Tibial artery (tissue), 4 donors: ENCODE measurements around the gene ROR1.

ENCODE experiments used
- DNase-seq, 2 donors: peaks; one replicate each; pipeline ENCODE4 v3.0.0-alpha.2; 2019
- H3K27ac ChIP-seq, 2 donors: fragments of 200-600 bp; sonication (generic) in 1 of 2; 1 replicate in 1 of 2; 2 replicates in 1 of 2; pipeline ENCODE4 v1.5.1; 2018 to 2019; ENCODE audit warnings: mild to moderate bottlenecking in 1 of 2
- H3K27me3 ChIP-seq, 2 donors: fragments of 200-600 bp; sonication (generic) in 1 of 2; one replicate each; pipeline versions ENCODE4 v1.5.1 to v1.6.0; 2016 to 2019
- H3K36me3 ChIP-seq, 3 donors: fragments of 200-600 bp; sonication (generic) in 2 of 3; one replicate each; pipeline ENCODE4 v1.5.1; 2016 to 2019; ENCODE audit warnings: mild to moderate bottlenecking in 2 of 3
- H3K4me1 ChIP-seq, 4 donors: fragments of 200-600 bp; sonication (generic) in 2 of 4; 1 replicate in 3 of 4; 2 replicates in 1 of 4; pipeline ENCODE4 v1.5.1; 2016 to 2019
- H3K4me3 ChIP-seq, 2 donors: fragments of 200-600 bp; sonication (generic) in 1 of 2; 1 replicate in 1 of 2; 2 replicates in 1 of 2; pipeline ENCODE4 v1.5.1; 2018 to 2019; ENCODE audit warnings: mild to moderate bottlenecking in 2 of 2
- H3K9me3 ChIP-seq, 3 donors: fragments of 200-600 bp; sonication (generic) in 1 of 3; one replicate each; pipeline ENCODE4 v1.5.1; 2016 to 2019
- intact Hi-C: fragments of 100-400 bp; cut with DNase I; formaldehyde crosslinking; loops from one replicate; pipeline ENCODE4 v1.15.0; 2023; ENCODE audit warnings: low total_unique reads
- TF ChIP-seq, protein P1 (sequence below), 2 experiments: fragments of 200-600 bp in 1 of 2; fragments of 450-650 bp in 1 of 2; IDR thresholded peaks; one replicate each; pipeline ENCODE4 v1.5.1; 2017 to 2019; ENCODE audit warnings: antibody characterized with exemption in 2 of 2, mild to moderate bottlenecking in 1 of 2, moderate library complexity in 1 of 2

ROR1 gene

DNA sequence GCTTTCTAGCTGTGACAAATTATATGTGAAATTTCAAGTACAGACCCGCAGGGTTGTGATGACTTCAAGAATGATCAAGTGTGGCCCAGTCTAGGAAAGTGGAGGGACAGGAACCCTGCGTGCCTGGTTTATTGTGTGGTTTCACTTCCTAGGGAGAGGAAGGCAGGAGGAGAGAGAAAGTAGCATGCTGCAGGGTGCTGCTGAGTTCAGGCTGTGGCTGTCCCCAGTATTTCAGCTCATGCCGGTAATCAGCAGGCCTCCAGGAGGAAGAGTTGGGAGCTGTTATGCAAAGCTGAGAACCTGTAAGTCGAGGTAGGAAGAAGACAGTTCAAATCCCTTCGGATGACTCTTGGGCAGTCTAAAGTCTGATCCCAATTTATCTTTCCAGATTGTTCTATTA, 140.4 kb downstream of the ROR1 start:
- Histone ChIP-seq H3K4me3 (peak overlapping the region in 1 of 2 donors; percentile 13), H3K36me3 (no peaks in the 10 kb centered on the region), H3K27ac (peak overlapping the region; percentile 52 to 56), H3K27me3 (no peaks in the 10 kb centered on the region), H3K4me1 (peaks cover 0 to 87% (median 40%) of the 10 kb centered on the region in 4 donors), H3K9me3 (no peaks in the 10 kb centered on the region)
- no peak for DNase-seq
- intact Hi-C loops: loop anchor here (10.0 kb wide), 2 partner anchors 139 to 219 kb away; partner anchors contain the start of gene ROR1
- TF ChIP-seq, protein P1, sequence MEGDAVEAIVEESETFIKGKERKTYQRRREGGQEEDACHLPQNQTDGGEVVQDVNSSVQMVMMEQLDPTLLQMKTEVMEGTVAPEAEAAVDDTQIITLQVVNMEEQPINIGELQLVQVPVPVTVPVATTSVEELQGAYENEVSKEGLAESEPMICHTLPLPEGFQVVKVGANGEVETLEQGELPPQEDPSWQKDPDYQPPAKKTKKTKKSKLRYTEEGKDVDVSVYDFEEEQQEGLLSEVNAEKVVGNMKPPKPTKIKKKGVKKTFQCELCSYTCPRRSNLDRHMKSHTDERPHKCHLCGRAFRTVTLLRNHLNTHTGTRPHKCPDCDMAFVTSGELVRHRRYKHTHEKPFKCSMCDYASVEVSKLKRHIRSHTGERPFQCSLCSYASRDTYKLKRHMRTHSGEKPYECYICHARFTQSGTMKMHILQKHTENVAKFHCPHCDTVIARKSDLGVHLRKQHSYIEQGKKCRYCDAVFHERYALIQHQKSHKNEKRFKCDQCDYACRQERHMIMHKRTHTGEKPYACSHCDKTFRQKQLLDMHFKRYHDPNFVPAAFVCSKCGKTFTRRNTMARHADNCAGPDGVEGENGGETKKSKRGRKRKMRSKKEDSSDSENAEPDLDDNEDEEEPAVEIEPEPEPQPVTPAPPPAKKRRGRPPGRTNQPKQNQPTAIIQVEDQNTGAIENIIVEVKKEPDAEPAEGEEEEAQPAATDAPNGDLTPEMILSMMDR (IDR thresholded peaks at IDR 0.05): no peak

GRCh38 chr1:63914706-63915105, 140.9 kb downstream of the ROR1 start:
- H3K27me3 ChIP-seq: no peaks in the 10 kb centered on the region
- H3K4me1 ChIP-seq: peaks cover 0 to 83% (median 36%) of the 10 kb centered on the region in 4 donors
- intact Hi-C loops: loop anchor here (10.0 kb wide), 2 partner anchors 140 to 220 kb away; partner anchors contain the start of gene ROR1
- H3K9me3 ChIP-seq: no peaks in the 10 kb centered on the region
- H3K27ac ChIP-seq: peak overlapping the region; percentile 52 to 56
- H3K4me3 ChIP-seq: no peak overlapping the region
- no peaks in the 10 kb centered on the region for H3K36me3 ChIP-seq
- TF ChIP-seq, protein P1 (IDR thresholded peaks at IDR 0.05): no peak
- no peak for DNase-seq

GRCh38 chr1:63915121-63915520, 141.3 kb downstream of the ROR1 start:
- H3K4me1 ChIP-seq: peaks cover 0 to 83% (median 32%) of the 10 kb centered on the region in 4 donors
- intact Hi-C loops: loop anchor here (10.0 kb wide), 2 partner anchors 140 to 220 kb away; partner anchors contain the start of gene ROR1
- no peak for DNase-seq

DNA sequence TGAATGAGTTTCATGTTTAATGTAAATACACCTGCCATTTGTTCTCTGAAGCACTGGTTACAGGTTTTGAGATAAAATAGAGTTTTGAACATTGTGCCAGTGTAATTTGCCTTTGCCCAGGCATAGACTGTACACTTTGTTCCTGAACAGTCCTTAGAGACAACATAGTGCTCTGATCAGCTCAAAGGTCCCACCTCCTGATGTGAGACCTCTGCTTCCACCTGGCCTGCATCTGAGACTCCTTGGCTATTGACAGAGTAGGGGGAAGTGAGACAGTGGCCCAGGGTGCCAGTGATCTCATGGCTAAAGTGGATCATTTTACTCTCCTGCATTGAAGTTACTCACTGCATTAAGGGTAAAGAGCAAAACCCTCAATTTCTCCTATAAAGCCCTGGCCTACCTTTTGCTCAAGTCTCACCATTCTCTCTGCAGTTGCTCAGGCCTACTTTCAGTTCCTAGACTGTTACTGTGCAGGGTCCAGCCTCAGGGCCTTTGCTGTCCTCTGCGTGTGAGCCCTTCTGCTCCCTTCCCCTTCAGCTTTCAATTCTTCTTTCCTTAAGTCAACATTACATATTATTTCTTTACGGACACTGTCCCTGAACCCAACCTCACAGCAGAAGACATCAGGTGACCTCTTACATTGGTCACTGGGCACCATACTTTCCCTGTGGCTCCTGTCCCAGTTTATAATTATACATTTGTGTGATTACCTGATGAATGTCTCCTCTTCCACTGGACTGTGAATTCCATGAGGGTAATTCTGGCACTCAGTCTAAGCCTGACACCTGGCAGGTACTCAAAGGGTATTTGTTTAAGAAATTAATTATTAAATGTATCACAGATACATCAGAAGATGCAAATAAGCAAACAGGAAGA, 142.9 kb downstream of the ROR1 start:
- Histone ChIP-seq H3K9me3 (no peaks in the 10 kb centered on the region), H3K4me1 (peaks cover 0 to 92% (median 34%) of the 10 kb centered on the region in 4 donors), H3K36me3 (no peaks in the 10 kb centered on the region), H3K4me3 (no peak overlapping the region), H3K27me3 (no peaks in the 10 kb centered on the region), H3K27ac (peak overlapping the region in 1 of 2 donors; percentile 3)
- intact Hi-C loops: loop anchor here (10.0 kb wide), 2 partner anchors 142 to 222 kb away; partner anchors contain the start of gene ROR1
- TF ChIP-seq, protein P1 (IDR thresholded peaks at IDR 0.05): no peak
- DNase-seq: no peak

More at GRCh38 chr1:63915121-63915520, 141.3 kb downstream of the ROR1 start:
- Histone ChIP-seq H3K9me3 (no peaks in the 10 kb centered on the region), H3K27me3 (no peaks in the 10 kb centered on the region), H3K36me3 (no peaks in the 10 kb centered on the region), H3K27ac (peak overlapping the region in 1 of 2 donors; percentile 56), H3K4me3 (no peak overlapping the region)
- TF ChIP-seq, protein P1 (IDR thresholded peaks at IDR 0.05): peak in 1 of 2 experiments; percentile 35

DNA sequence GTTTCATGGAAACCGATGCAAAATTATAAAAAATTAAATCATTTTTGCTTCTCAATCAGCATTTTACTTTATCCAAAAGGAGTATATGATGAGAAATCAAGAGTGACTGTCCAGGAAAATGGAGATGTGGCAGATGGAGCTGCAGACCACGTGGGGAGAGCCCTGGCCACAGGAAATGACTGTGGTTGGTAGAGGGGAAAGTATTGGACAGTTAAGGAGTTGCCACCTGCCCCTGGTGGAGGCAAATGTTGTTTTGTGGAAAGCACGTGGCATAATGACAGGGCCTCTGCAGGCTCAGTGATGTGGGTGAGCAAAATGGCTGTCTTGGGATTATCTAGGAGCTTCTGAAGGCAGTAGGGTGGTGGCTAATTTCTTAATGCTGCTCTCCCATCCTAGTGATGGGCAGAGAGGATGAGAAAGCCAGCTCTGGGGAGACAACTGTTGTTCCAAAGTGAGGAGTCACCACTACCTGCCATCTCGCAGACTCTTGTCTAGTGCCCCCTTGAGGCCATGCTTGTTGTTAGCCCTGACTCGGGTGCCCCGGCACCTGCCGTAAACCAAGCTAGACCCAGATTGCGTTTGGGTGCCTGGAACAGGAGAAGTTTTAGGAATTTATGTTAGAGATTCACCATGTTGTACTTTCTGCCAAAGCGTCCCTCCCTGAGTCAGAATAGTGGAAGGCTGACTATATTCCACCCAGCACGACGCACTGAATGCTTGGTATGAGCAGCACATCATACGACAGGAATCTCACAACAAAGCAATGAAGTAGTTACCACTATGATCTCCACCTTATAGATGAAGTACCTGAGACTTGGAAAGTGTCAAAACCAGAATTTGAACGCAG, 144.0 kb downstream of the ROR1 start:
- Histone ChIP-seq H3K27me3 (no peaks in the 10 kb centered on the region), H3K4me3 (peak overlapping the region; percentile 8 to 27), H3K36me3 (no peaks in the 10 kb centered on the region), H3K4me1 (peaks cover 0 to 92% (median 34%) of the 10 kb centered on the region in 4 donors), H3K9me3 (no peaks in the 10 kb centered on the region), H3K27ac (peak overlapping the region; percentile 66 to 76)
- intact Hi-C loops: loop anchor here (10.0 kb wide), 2 partner anchors 143 to 223 kb away; partner anchors contain the start of gene ROR1
- no peak for DNase-seq
- TF ChIP-seq, protein P1 (IDR thresholded peaks at IDR 0.05): peak; percentile 14 to 28
